ENCODE measurements around the gene SNED1.

The SNED1 gene

GRCh38 chr2:241138471-241138870 lies 140.1 kb downstream of the SNED1 start:
- Histone ChIP-seq H3K79me2 (ENCODE audit: insufficient read depth, low read length) (peaks cover under 1% of the 10 kb centered on the region; the same call in 1 of the 2 replicates), H3K4me1 (ENCODE audit: insufficient read depth, low read length, poor library complexity, severe bottlenecking) (no peaks in the 10 kb centered on the region), H3K4me2 (ENCODE audit: low read depth, low read length, poor library complexity, severe bottlenecking) (no peak overlapping the region), H3K4me3 (ENCODE audit: low read length, poor library complexity, severe bottlenecking) (no peak overlapping the region), H3K9me3 (ENCODE audit: insufficient read depth, low read depth, low read length) (no peaks in the 10 kb centered on the region), H2AFZ (ENCODE audit: low read length) (no peak overlapping the region), H3K9me2 (replicated peaks; ENCODE audit: low read depth, low read length) (no peaks in the 10 kb centered on the region), H3F3A (ENCODE audit: low read depth) (no peaks in the 10 kb centered on the region), H3K9ac (ENCODE audit: low read depth, low read length, poor library complexity, severe bottlenecking) (no peak overlapping the region), H4K20me1 (ENCODE audit: insufficient read depth, low read length, poor library complexity, severe bottlenecking) (no peaks in the 10 kb centered on the region), H3K36me3 (ENCODE audit: insufficient read depth, low read length) (peaks cover 35% of the 10 kb centered on the region; the same call in 1 of the 2 replicates), H3K27me3 (ENCODE audit: insufficient read depth, low read length, poor library complexity, severe bottlenecking) (no peaks in the 10 kb centered on the region)
- no peak for TF ChIP-seq EZH2phosphoT487 (IDR thresholded peaks at IDR 0.05; ENCODE audit: borderline replicate concordance)
- TF ChIP-seq, protein P1, sequence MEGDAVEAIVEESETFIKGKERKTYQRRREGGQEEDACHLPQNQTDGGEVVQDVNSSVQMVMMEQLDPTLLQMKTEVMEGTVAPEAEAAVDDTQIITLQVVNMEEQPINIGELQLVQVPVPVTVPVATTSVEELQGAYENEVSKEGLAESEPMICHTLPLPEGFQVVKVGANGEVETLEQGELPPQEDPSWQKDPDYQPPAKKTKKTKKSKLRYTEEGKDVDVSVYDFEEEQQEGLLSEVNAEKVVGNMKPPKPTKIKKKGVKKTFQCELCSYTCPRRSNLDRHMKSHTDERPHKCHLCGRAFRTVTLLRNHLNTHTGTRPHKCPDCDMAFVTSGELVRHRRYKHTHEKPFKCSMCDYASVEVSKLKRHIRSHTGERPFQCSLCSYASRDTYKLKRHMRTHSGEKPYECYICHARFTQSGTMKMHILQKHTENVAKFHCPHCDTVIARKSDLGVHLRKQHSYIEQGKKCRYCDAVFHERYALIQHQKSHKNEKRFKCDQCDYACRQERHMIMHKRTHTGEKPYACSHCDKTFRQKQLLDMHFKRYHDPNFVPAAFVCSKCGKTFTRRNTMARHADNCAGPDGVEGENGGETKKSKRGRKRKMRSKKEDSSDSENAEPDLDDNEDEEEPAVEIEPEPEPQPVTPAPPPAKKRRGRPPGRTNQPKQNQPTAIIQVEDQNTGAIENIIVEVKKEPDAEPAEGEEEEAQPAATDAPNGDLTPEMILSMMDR (conservative IDR thresholded peaks at IDR 0.05; ENCODE audit: low read length) = no peak

GRCh38 chr2:241139531-241140444 lies 141.4 kb downstream of the SNED1 start:
- Histone ChIP-seq H3K36me3 (ENCODE audit: insufficient read depth, low read length) (peaks cover 35% of the 10 kb centered on the region; the same call in 1 of the 2 replicates), H3F3A (ENCODE audit: low read depth) (no peaks in the 10 kb centered on the region), H3K9ac (ENCODE audit: low read depth, low read length, poor library complexity, severe bottlenecking) (no peak overlapping the region), H3K4me3 (ENCODE audit: low read length, poor library complexity, severe bottlenecking) (no peak overlapping the region), H3K9me2 (replicated peaks; ENCODE audit: low read depth, low read length) (no peaks in the 10 kb centered on the region), H3K27me3 (ENCODE audit: insufficient read depth, low read length, poor library complexity, severe bottlenecking) (no peaks in the 10 kb centered on the region), H3K9me3 (ENCODE audit: insufficient read depth, low read depth, low read length) (no peaks in the 10 kb centered on the region), H3K79me2 (ENCODE audit: insufficient read depth, low read length) (peaks cover 13% of the 10 kb centered on the region; the same call in 1 of the 2 replicates), H3K4me1 (ENCODE audit: insufficient read depth, low read length, poor library complexity, severe bottlenecking) (no peaks in the 10 kb centered on the region), H3K4me2 (ENCODE audit: low read depth, low read length, poor library complexity, severe bottlenecking) (no peak overlapping the region), H2AFZ (ENCODE audit: low read length) (no peak overlapping the region), H4K20me1 (ENCODE audit: insufficient read depth, low read length, poor library complexity, severe bottlenecking) (no peaks in the 10 kb centered on the region)
- TF ChIP-seq, protein P1 (conservative IDR thresholded peaks at IDR 0.05; ENCODE audit: low read length) = no peak
- no peak for TF ChIP-seq EZH2phosphoT487 (IDR thresholded peaks at IDR 0.05; ENCODE audit: borderline replicate concordance)

- TF ChIP-seq, protein P1 (conservative IDR thresholded peaks at IDR 0.05; ENCODE audit: low read length) = no peak
- no peak for TF ChIP-seq EZH2phosphoT487 (IDR thresholded peaks at IDR 0.05; ENCODE audit: borderline replicate concordance)
- Histone ChIP-seq H4K20me1 (ENCODE audit: insufficient read depth, low read length, poor library complexity, severe bottlenecking) (no peaks in the 10 kb centered on the region), H3K9ac (ENCODE audit: low read depth, low read length, poor library complexity, severe bottlenecking) (no peak overlapping the region), H3K27me3 (ENCODE audit: insufficient read depth, low read length, poor library complexity, severe bottlenecking) (no peaks in the 10 kb centered on the region), H3K9me2 (replicated peaks; ENCODE audit: low read depth, low read length) (no peaks in the 10 kb centered on the region), H3K36me3 (ENCODE audit: insufficient read depth, low read length) (peaks cover 35% of the 10 kb centered on the region; the same call in 1 of the 2 replicates), H3K79me2 (ENCODE audit: insufficient read depth, low read length) (peaks cover 13% of the 10 kb centered on the region; the same call in 1 of the 2 replicates), H3K4me3 (ENCODE audit: low read length, poor library complexity, severe bottlenecking) (no peak overlapping the region), H3K4me1 (ENCODE audit: insufficient read depth, low read length, poor library complexity, severe bottlenecking) (no peaks in the 10 kb centered on the region), H3K4me2 (ENCODE audit: low read depth, low read length, poor library complexity, severe bottlenecking) (no peak overlapping the region), H3F3A (ENCODE audit: low read depth) (no peaks in the 10 kb centered on the region), H2AFZ (ENCODE audit: low read length) (no peak overlapping the region), H3K9me3 (ENCODE audit: insufficient read depth, low read depth, low read length) (no peaks in the 10 kb centered on the region)
Measured at GRCh38 chr2:241140445-241140840, 142.0 kb downstream of the SNED1 start.

Measured in Loucy (cell line).